NK-92 (cell line): ENCODE results near the gene PER1.

Experiments used
- DNase-seq: peaks from one replicate; lab custom pipeline; 2025; ENCODE audit not compliant: unreplicated experiment; lab: John Stamatoyannopoulos, UW

Gene PER1

DNA sequence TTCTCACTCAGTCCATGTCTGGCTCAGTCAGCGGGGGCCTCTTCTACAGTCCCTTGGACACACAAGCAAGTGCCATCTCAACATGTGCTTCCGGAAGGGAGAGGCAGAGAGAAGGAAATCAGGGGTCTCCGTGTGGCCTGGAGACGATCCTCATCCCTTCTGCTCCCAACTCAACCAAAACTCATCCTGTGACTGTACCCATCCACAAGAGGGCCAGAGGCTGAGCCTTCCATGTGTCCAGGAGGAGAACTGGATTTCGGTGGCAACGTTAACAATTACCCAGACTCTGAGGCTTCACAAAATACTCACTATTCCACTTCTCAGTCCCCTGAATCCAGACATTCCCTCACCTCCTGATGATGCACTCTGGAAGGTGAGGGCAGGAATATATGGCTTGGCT, 56.8 kb downstream of the PER1 start:
- no peak for DNase-seq

DNA sequence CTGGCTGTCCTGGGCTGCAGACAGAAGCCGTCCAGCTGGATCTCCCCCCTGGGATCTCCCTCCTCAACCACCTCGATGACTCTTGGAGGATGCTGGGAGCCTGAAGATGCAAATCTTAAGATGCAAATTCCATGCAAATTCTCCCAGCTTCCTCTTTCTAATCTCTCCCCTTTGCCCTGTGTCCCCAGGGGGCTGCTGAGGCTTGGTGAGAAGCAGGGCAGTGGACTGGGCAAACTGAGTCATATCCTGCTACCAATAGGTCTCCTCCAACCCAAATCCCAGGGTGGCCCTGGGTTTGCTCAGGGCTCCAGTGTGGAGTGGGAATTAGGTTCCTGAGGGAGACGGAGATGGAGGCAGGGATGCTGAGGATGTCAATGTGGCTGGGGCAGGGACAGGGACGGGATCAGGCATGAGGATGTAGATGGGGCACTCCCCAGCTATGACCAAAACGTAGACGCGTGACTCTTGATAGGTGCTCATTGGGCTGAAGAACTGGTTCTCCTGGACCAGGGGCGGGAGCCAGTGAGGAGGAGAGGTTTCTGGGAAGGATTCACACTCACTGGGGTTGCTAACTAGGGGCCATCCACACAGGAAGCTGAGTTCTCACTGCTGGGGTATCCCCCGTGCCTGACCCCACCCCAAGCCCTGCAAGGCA, 61.0 kb downstream of the PER1 start:
- no peak for DNase-seq
